Measurements from ENCODE around the gene SEC24D. TPM values are rescaled to one million over a fixed set of nuclear protein-coding genes. Genes with fewer than 3 reads are reported as not detected.

Gene SEC24D
- polyA plus RNA-seq, 1 experiment, result 80.3 TPM

DNA sequence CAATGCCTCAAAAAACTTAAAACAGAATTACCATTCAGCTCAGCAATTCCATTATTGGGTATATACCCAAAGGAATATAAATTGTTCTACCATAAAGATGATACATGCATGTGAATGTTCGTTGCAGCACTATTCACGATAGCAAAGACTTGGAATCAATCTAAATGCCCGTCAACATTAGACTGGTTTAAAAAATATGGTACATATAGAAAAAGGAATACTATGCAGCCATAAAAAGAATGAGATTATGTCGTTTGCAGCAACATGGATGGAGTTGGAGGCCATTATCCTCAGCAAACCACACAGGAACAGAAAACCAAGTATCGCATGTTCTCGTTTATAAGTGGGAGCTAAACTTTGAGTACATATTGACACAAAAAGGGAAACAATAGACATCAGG lies 41.9 kb upstream of the SEC24D start:
- H3K4me3 ChIP-seq (ENCODE audit: low read depth, low read length), result no peak overlapping the region
- ChIA-PET CTCF (interaction anchor here (1.3 to 1.9 kb wide), 2 partner anchors 13 to 24 kb away, joined by 3 to 14 read pairs; no protein-coding TSS in a partner anchor), POLR2A (no interaction called here)
- no peak for DNase-seq (ENCODE audit: low read depth)
- H3K36me3 ChIP-seq (ENCODE audit: control insufficient read depth, insufficient read depth, low read length), result no peaks in the 10 kb centered on the region
- TF ChIP-seq, protein P1, sequence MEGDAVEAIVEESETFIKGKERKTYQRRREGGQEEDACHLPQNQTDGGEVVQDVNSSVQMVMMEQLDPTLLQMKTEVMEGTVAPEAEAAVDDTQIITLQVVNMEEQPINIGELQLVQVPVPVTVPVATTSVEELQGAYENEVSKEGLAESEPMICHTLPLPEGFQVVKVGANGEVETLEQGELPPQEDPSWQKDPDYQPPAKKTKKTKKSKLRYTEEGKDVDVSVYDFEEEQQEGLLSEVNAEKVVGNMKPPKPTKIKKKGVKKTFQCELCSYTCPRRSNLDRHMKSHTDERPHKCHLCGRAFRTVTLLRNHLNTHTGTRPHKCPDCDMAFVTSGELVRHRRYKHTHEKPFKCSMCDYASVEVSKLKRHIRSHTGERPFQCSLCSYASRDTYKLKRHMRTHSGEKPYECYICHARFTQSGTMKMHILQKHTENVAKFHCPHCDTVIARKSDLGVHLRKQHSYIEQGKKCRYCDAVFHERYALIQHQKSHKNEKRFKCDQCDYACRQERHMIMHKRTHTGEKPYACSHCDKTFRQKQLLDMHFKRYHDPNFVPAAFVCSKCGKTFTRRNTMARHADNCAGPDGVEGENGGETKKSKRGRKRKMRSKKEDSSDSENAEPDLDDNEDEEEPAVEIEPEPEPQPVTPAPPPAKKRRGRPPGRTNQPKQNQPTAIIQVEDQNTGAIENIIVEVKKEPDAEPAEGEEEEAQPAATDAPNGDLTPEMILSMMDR (IDR thresholded peaks at IDR 0.05; ENCODE audit: insufficient read depth, low read depth, low read length), result no peak
- no peaks in the 10 kb centered on the region; the same call in 1 of the 2 replicates for H3K27me3 ChIP-seq (ENCODE audit: control insufficient read depth, insufficient read depth, low read length)

DNA sequence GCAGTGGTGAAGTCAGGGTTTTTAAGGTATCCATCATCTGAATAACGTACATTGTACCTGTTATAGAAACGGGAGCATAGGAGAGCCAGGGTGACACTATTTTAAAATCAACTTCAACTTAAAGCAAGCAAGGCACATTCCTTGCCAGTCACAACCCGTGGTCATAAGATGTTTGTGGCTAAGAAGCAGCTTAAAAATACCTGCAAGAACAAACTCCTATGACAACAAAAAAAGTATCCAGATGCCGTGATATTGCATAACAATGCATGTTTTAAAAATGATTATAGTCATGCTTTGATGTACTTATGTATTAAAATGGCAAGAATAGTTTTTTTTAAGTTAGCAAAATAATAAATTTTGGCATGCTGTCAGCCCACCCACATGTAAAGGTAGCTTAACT lies 36.3 kb upstream of the SEC24D start:
- ChIA-PET CTCF (interaction anchor here (0.9 kb wide), 1 partner anchor 16 kb away, joined by 3 read pairs; the partner anchor contains the start of gene SYNPO2), POLR2A (no interaction called here)
- DNase-seq (ENCODE audit: low read depth), result no peak
- no peaks in the 10 kb centered on the region for H3K36me3 ChIP-seq (ENCODE audit: control insufficient read depth, insufficient read depth, low read length)
- TF ChIP-seq, protein P1 (IDR thresholded peaks at IDR 0.05; ENCODE audit: insufficient read depth, low read depth, low read length), result no peak
- H3K27me3 ChIP-seq (ENCODE audit: control insufficient read depth, insufficient read depth, low read length), result no peaks in the 10 kb centered on the region
- no peak overlapping the region for H3K4me3 ChIP-seq (ENCODE audit: low read depth, low read length)

DNA sequence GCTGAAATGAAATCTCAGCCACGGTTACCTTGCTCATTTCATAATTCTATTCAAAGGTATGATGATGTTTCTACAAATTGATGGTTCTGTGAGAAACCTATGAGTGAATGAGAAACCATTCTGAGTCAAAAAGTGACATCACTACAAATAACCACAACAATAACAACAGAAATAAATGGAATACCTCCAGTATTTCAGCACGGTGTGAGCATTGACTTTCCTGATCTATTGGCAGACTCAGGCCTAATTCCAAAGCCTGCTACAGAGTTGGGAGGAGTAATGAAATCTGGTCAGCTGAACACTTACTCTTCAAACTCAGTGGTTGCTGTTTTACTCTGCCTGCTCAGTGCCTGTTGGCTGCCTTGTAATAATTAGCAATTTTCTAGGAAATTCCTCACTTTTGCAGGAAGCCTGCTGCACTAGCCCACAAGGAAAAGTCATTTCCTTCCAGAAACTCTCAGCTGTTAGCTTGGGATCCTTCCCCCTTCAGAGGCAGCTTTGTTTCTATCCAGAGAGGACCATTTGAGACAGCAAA lies 33.9 kb upstream of the SEC24D start:
- Histone ChIP-seq H3K4me3 (ENCODE audit: low read depth, low read length) (no peak overlapping the region), H3K27me3 (ENCODE audit: control insufficient read depth, insufficient read depth, low read length) (no peaks in the 10 kb centered on the region), H3K36me3 (ENCODE audit: control insufficient read depth, insufficient read depth, low read length) (no peaks in the 10 kb centered on the region)
- CTCF ChIA-PET, result interaction anchor here (0.7 to 1.3 kb wide), 3 partner anchors 9 to 21 kb away, joined by 3 read pairs; no protein-coding TSS in a partner anchor
- DNase-seq (ENCODE audit: low read depth), result no peak
- TF ChIP-seq, protein P1 (IDR thresholded peaks at IDR 0.05; ENCODE audit: insufficient read depth, low read depth, low read length), result no peak
- POLR2A ChIA-PET, result no interaction called here

DNA sequence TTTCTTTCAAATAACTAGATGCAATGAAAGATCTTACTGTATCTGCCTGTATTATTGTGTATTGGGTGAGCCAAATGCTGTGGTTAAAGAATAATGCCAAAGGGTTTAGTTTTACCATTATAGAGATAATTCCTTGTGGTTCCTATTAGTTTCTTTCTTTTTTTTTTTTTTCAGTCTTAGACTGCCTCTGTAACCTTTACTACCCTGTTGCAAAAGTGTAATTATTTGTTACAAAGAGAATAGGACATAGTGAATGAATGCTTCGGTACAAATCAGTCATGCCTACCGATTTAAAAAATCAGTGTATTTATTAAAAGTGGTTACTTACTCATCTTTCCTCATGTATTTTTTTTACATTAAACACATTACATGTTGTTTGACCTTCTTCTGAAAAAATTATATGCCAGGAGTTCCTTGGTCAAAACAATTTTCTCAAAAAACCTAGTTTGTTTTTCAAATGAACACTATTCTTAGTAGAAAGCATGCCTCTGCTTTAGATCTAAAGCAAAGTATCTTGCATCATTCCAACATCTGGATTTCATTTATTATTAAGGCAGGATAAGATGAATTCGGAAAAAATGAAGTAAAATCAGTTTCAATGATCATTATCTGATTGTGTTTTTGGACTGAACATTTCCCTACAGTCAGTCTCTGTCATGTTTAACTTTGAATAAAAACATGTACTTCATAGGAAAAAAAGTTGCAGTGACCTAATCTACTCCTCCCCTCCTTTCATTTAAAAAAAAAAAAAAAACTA lies 31.6 kb upstream of the SEC24D start:
- TF ChIP-seq, protein P1 (IDR thresholded peaks at IDR 0.05; ENCODE audit: insufficient read depth, low read depth, low read length), result no peak
- no peak overlapping the region for H3K4me3 ChIP-seq (ENCODE audit: low read depth, low read length)
- CTCF ChIA-PET, result no interaction called here
- H3K36me3 ChIP-seq (ENCODE audit: control insufficient read depth, insufficient read depth, low read length), result no peaks in the 10 kb centered on the region
- no peaks in the 10 kb centered on the region for H3K27me3 ChIP-seq (ENCODE audit: control insufficient read depth, insufficient read depth, low read length)
- DNase-seq (ENCODE audit: low read depth), result peak; percentile 28
- POLR2A ChIA-PET, result no interaction called here

DNA sequence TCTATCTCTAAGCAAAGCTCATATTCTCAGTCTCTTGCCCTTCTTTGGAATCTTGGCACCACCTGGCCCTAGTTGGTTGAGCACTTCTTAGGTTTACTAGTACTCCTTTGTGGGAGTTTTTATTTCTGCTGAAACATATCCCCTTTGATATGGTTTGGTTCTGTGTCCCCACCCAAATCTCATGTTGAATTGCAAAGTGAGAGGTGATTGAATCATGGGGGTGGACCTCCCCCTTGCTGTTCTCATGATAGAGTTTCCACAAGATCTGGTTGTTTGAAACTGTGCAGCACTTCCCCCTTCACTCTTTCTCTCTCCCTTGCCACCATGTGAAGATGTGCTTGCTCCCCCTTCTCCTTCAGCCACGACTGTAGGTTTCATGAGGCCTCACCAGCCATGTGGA lies 30.5 kb upstream of the SEC24D start:
- no peak overlapping the region for H3K4me3 ChIP-seq (ENCODE audit: low read depth, low read length)
- H3K27me3 ChIP-seq (ENCODE audit: control insufficient read depth, insufficient read depth, low read length), result no peaks in the 10 kb centered on the region
- ChIA-PET CTCF (interaction anchor here (1.3 to 3.5 kb wide), 3 partner anchors 13 to 101 kb away, joined by 3 to 18 read pairs (median 15); partner anchors contain the start of gene SEC24D), POLR2A (no interaction called here)
- no peaks in the 10 kb centered on the region for H3K36me3 ChIP-seq (ENCODE audit: control insufficient read depth, insufficient read depth, low read length)
- no peak for DNase-seq (ENCODE audit: low read depth)
- TF ChIP-seq, protein P1 (IDR thresholded peaks at IDR 0.05; ENCODE audit: insufficient read depth, low read depth, low read length), result no peak

All from BJ (cell line).